ENCODE results near the gene DYRK1A.

The DYRK1A gene

DNA sequence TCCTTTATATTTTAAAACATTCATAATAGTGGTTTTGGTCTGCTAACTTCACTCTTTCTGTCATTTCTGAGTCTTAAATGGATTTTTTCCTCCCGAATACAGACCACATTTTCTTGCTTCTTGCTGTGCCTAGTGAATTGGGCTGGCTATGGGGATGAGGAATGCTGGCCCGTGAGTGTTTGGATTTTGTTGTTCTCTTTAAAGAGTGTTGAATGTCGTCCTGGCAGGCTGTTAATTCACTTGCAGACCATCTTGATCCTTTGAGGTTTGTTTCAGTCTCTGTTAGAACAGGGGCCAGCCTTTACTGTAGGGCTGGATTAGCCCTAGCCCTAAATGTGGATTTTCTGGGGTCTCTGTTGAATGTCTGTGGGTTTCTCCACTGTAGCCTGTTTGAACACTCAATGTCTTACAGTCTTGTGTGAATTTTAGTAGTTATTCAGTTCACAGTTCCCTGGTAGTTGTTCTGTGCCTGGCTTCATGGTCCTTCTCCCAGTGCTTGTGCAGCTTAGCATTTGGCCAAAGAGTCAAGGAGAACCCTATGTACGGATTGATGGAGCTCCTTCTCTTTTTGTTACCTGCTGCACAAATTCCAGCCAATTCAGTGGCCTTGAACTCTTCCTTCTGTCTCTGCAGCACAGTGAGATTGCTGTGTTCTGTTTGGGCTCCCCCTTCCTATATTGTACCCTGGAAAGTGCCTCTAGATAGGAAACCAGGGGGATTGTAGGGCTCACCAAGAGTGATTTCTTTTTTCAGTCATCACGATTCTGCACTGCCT lies 95.7 kb downstream of the DYRK1A start:
- in situ Hi-C loops (cut with MboI; ENCODE audit: low sequenced_read_pairs, unreplicated experiment), result no loop called here
- TF ChIP-seq, protein P1, sequence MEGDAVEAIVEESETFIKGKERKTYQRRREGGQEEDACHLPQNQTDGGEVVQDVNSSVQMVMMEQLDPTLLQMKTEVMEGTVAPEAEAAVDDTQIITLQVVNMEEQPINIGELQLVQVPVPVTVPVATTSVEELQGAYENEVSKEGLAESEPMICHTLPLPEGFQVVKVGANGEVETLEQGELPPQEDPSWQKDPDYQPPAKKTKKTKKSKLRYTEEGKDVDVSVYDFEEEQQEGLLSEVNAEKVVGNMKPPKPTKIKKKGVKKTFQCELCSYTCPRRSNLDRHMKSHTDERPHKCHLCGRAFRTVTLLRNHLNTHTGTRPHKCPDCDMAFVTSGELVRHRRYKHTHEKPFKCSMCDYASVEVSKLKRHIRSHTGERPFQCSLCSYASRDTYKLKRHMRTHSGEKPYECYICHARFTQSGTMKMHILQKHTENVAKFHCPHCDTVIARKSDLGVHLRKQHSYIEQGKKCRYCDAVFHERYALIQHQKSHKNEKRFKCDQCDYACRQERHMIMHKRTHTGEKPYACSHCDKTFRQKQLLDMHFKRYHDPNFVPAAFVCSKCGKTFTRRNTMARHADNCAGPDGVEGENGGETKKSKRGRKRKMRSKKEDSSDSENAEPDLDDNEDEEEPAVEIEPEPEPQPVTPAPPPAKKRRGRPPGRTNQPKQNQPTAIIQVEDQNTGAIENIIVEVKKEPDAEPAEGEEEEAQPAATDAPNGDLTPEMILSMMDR (IDR thresholded peaks at IDR 0.05; ENCODE audit: borderline replicate concordance, control extremely low read depth, extremely low read depth, insufficient read depth, missing control alignments), result no peak
- DNase-seq (ENCODE audit: low spot score), result no peak

DNA sequence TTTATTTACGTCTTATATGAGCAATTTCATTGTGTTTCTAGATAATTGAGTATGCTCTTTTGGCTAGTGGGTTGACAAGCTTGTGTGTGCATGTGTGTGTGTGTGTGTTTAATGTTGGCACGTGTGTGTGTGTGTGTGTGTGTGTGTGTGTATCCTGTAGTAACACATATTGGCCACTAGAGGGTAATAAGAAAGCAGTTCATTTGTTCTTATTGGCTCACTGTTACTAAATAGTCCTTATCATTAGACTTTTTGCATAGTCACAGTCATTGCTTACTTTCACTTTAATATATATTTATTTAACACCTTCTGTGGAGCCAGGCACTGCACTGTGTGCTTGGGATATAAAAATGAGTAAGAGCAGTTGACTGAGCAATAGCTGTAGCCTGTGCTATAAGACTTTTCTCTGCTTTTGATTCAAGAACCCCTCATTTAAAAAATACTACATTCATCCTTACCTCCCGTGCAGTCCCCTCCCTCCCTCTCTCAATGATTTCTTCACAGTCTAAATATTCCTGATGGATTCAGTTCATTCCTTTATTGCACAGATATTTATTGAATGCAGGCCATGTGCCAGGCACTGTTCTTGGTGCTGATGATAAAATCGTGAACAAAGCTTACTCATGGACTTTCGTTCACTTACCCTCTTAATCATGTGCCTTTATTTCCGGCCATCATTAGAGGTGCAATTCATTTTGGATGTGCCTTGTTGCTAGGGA lies 96.7 kb downstream of the DYRK1A start:
- in situ Hi-C loops (cut with MboI; ENCODE audit: low sequenced_read_pairs, unreplicated experiment), result no loop called here
- TF ChIP-seq, protein P1 (IDR thresholded peaks at IDR 0.05; ENCODE audit: borderline replicate concordance, control extremely low read depth, extremely low read depth, insufficient read depth, missing control alignments), result peak; percentile 30
- peak; percentile 34 for DNase-seq (ENCODE audit: low spot score)

DNA sequence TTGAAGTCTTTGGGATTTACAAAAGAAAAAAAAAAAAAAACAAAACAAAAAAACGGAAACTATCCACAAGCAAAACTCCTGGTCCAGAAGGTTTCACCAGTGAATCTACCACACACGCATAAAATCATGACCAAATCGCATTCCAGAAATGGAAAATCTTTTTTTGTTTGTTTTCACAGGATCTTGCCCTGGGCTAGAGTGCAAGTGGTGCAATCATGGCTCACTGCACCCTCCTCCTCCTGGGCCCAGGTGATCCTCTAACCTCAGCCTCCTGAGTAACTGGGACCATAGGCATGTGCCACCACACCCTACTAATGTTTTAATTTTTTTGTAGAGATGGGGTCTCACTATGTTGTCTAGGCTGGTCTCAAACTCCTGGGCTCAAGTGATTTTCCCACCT lies 100.5 kb downstream of the DYRK1A start:
- no peak for DNase-seq (ENCODE audit: low spot score)
- TF ChIP-seq, protein P1 (IDR thresholded peaks at IDR 0.05; ENCODE audit: borderline replicate concordance, control extremely low read depth, extremely low read depth, insufficient read depth, missing control alignments), result no peak
- in situ Hi-C loops (cut with MboI; ENCODE audit: low sequenced_read_pairs, unreplicated experiment), result no loop called here

DNA sequence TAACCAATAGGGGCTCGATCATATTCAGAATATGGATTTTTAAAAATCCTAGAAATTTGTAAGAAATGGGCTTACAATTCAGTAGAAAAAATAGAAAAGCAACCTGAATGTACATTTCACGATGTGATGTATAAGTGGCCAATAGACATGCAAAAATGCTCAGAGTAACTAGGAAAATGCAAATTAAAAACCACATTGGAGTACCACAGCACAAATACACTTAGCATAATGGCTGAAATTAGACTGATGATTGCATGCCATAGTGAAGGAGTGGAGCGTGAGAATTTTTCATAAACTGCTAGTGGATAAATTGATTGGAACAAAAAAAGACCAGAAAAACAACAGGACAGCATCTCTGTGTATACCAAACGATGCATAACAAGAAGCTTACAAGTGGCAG lies 102.3 kb downstream of the DYRK1A start:
- no peak for DNase-seq (ENCODE audit: low spot score)
- in situ Hi-C loops (cut with MboI; ENCODE audit: low sequenced_read_pairs, unreplicated experiment), result no loop called here
- TF ChIP-seq, protein P1 (IDR thresholded peaks at IDR 0.05; ENCODE audit: borderline replicate concordance, control extremely low read depth, extremely low read depth, insufficient read depth, missing control alignments), result no peak

DNA sequence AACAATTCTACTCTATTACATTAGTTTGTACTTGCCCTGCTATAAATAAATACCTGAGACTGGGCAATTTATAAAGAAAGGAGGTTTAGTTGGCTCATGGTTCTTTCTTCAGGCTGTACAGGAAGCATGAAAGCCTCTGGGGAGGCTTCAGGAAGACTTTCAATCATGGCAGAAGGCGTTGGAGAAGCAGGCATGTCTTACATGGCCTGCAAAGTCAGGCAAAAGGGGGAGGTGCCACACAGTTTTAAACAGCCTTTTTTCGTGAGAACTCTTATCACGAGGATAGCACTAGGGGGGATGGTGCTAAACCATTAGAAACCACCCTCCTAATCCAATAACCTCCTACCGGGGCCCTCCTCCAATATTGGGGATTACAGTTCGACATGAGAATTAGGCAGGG lies 102.9 kb downstream of the DYRK1A start:
- in situ Hi-C loops (cut with MboI; ENCODE audit: low sequenced_read_pairs, unreplicated experiment), result no loop called here
- DNase-seq (ENCODE audit: low spot score), result no peak
- TF ChIP-seq, protein P1 (IDR thresholded peaks at IDR 0.05; ENCODE audit: borderline replicate concordance, control extremely low read depth, extremely low read depth, insufficient read depth, missing control alignments), result no peak

DNA sequence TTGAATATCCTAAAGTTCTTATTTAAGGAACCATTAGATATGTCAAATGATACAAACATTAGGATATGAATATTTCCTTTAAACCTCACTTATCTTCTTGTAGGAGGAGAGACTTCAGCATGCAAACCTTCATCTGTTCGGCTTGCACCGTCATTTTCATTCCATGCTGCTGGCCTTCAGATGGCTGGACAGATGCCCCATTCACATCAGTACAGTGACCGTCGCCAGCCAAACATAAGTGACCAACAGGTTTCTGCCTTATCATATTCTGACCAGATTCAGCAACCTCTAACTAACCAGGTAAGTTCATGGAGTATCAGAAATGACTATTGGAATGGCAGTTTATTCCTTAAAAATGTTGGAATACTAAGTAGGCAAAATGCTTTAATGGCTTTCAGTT lies 106.0 kb downstream of the DYRK1A start:
- DNase-seq (ENCODE audit: low spot score), result no peak
- TF ChIP-seq, protein P1 (IDR thresholded peaks at IDR 0.05; ENCODE audit: borderline replicate concordance, control extremely low read depth, extremely low read depth, insufficient read depth, missing control alignments), result no peak
- in situ Hi-C loops (cut with MboI; ENCODE audit: low sequenced_read_pairs, unreplicated experiment), result no loop called here
